Activated naive CD8-positive, alpha-beta T cell treated with anti-CD3 and anti-CD28 coated beads, Interleukin-2, amount 50 U/mL, for 24 hours (primary cell): ENCODE measurements around the gene RNF112.
A peak's percentile ranks its signal among the peaks of the same experiment; 100 is the strongest.
"Not testable (repeated sequence)": the region's sequence is repeated elsewhere in the genome, so short reads cannot be mapped to it uniquely, and the experiment has no call there.

Experiments used
- ATAC-seq: fragments of 150-1000 bp; cut with Tn5 transposase; one replicate; pipeline ENCODE4 v1.10.0; 2021
- DNase-seq: peaks from one replicate; pipeline ENCODE4 v3.0.0; 2021
- H3K27ac Mint-ChIP-seq: one replicate; pipeline ENCODE4 v1.8.0; 2021; ENCODE audit warnings: mild to moderate bottlenecking, mixed read lengths
- H3K27me3 Mint-ChIP-seq: one replicate; pipeline ENCODE4 v1.8.0; 2021; ENCODE audit warnings: mixed read lengths
- H3K36me3 Mint-ChIP-seq: one replicate; pipeline ENCODE4 v1.8.0; 2021; ENCODE audit warnings: low read depth, mixed read lengths
- H3K4me1 Mint-ChIP-seq: one replicate; pipeline ENCODE4 v1.8.0; 2021; ENCODE audit warnings: mixed read lengths
- H3K4me3 Mint-ChIP-seq: one replicate; pipeline ENCODE4 v1.8.0; 2021; ENCODE audit warnings: mild to moderate bottlenecking, moderate library complexity, mixed read lengths
- H3K9me3 Mint-ChIP-seq: one replicate; pipeline ENCODE4 v1.8.0; 2021; ENCODE audit warnings: mixed read lengths

The RNF112 gene

GRCh38 chr17:19431691-19432090 lies 20.7 kb downstream of the RNF112 start:
- peaks cover 3% of the 10 kb centered on the region for H3K27me3 Mint-ChIP-seq
- H3K27ac Mint-ChIP-seq = no peak overlapping the region

GRCh38 chr17:19433255-19433654 lies 22.2 kb downstream of the RNF112 start:
- Mint-ChIP-seq H3K27ac (no peak overlapping the region), H3K27me3 (peaks cover 3% of the 10 kb centered on the region)

More at GRCh38 chr17:19431691-19432090, 20.7 kb downstream of the RNF112 start:
- Mint-ChIP-seq H3K9me3 (no peaks in the 10 kb centered on the region), H3K4me3 (no peak overlapping the region), H3K36me3 (no peaks in the 10 kb centered on the region), H3K4me1 (no peaks in the 10 kb centered on the region)
- no peak for DNase-seq
- ATAC-seq = no peak

GRCh38 chr17:19433727-19434340 lies 22.8 kb downstream of the RNF112 start:
- H3K4me3 Mint-ChIP-seq = no peak overlapping the region
- no peaks in the 10 kb centered on the region for H3K4me1 Mint-ChIP-seq
- H3K27ac Mint-ChIP-seq = no peak overlapping the region
- H3K36me3 Mint-ChIP-seq = no peaks in the 10 kb centered on the region
- ATAC-seq (no peak), DNase-seq (no peak)
- H3K27me3 Mint-ChIP-seq = peaks cover 3% of the 10 kb centered on the region
- H3K9me3 Mint-ChIP-seq = no peaks in the 10 kb centered on the region

More at GRCh38 chr17:19433255-19433654, 22.2 kb downstream of the RNF112 start:
- H3K9me3 Mint-ChIP-seq = no peaks in the 10 kb centered on the region
- no peak for ATAC-seq
- no peak overlapping the region for H3K4me3 Mint-ChIP-seq
- no peak for DNase-seq
- no peaks in the 10 kb centered on the region for H3K36me3 Mint-ChIP-seq
- H3K4me1 Mint-ChIP-seq = no peaks in the 10 kb centered on the region

DNA sequence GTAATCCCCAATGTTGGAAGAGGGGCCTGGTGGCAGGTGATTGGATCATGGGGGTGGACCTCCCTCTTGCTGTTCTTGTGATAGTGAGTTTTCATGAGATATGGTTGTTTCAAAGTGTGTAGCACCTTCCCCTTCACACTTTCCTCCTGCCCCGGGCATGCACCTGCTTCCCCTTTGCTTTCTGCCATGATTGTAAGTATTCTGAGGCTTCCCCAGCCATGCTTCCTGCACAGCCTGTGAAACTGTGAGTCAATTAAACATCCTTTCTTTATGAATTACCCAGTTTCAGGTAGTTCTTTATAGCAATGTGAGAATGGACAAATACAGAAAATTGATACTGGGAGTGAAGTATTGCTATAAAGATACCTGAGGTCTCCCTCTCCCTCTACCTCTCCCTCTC lies 29.4 kb downstream of the RNF112 start:
- no peak for ATAC-seq
- no peak for DNase-seq
- Mint-ChIP-seq H3K4me3 (no peak overlapping the region), H3K27me3 (peaks cover 5% of the 10 kb centered on the region), H3K36me3 (no peaks in the 10 kb centered on the region), H3K9me3 (peaks cover 4% of the 10 kb centered on the region), H3K4me1 (peaks cover 2% of the 10 kb centered on the region), H3K27ac (no peak overlapping the region)

DNA sequence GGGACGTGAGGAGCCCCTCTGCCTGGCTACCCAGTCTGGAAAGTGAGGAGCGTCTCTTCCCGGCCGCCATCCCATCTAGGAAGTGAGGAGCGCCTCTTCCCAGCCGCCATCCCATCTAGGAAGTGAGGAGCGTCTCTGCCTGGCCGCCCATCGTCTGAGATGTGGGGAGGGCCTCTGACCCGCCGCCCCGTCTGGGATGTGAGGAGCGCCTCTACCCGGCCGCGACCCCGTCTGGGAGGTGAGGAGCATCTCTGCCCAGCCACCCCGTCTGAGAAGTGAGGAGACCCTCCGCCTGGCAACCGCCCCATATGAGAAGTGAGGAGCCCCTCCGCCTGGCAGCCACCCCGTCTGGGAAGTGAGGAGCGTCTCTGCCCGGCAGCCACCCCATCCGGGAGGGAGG lies 30.3 kb downstream of the RNF112 start:
- not testable (repeated sequence) for H3K4me3 Mint-ChIP-seq, ATAC-seq, H3K4me1 Mint-ChIP-seq, DNase-seq, H3K9me3 Mint-ChIP-seq, H3K27me3 Mint-ChIP-seq, H3K27ac Mint-ChIP-seq, H3K36me3 Mint-ChIP-seq

DNA sequence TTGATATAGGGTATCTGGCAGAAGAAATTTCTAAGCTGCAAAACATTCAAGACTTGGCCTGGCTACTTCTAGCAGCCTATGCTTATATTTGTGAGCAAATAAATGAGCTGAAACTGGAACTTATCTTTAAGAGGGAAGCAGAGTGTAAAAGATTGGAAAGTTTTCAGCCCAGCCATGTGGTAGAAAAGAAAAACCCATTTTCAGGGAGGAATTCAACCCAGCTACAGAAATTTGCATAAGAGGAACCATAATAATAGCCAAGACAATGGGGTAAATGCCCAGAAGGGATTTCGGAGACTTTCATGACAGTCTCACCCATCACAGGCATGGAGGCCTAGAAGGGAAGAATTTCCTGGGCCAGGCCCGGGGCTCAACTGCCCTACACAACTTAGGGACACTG lies 31.7 kb downstream of the RNF112 start:
- peaks cover 5% of the 10 kb centered on the region for H3K27me3 Mint-ChIP-seq
- no peak overlapping the region for H3K27ac Mint-ChIP-seq
- H3K9me3 Mint-ChIP-seq = peaks cover 4% of the 10 kb centered on the region
- no peak for DNase-seq
- H3K4me3 Mint-ChIP-seq = no peak overlapping the region
- peaks cover 2% of the 10 kb centered on the region for H3K4me1 Mint-ChIP-seq
- peaks cover 2% of the 10 kb centered on the region for H3K36me3 Mint-ChIP-seq
- ATAC-seq = no peak

DNA sequence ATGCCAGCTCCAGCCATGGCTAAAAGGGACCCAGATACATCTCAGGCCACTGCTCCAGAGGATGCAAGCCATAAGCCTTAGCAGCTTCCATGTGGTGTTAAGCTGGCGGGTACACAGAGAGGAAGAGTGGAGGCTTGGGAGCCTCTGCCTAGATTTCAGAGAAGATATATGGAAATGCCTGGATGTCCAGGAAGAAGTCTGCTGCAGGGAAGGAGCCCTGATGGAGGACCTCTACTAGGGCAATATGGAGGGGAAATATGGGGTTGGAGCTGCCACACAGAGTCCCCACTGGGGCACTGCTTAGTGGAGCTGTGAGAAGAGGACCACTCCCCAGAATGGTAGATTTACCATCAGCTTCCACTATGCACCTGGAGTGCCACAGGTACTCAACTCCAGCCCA lies 32.1 kb downstream of the RNF112 start:
- H3K9me3 Mint-ChIP-seq = peaks cover 4% of the 10 kb centered on the region
- peaks cover 2% of the 10 kb centered on the region for H3K4me1 Mint-ChIP-seq
- DNase-seq = no peak
- H3K27me3 Mint-ChIP-seq = peaks cover 5% of the 10 kb centered on the region
- ATAC-seq = no peak
- no peak overlapping the region for H3K4me3 Mint-ChIP-seq
- peaks cover 2% of the 10 kb centered on the region for H3K36me3 Mint-ChIP-seq
- H3K27ac Mint-ChIP-seq = no peak overlapping the region

DNA sequence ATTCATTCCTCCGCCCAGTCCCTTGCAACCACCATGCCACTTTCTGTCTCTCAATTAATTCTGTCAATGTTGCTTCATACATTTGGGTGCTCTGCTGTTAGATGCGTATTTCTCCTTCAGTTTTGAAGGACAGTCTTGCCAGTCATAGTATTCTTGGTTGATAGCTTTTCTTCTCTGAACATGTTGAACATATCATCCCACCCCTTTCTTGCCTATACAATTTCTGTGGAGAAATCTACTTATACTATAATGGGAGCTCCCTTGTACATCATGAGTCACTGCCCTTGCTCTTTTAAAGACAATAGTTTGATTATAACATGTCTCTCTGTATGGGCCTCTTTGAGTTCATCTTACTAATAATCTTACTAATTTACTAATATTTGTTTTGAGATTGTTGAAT lies 34.1 kb downstream of the RNF112 start:
- Mint-ChIP-seq H3K27me3 (peaks cover 3% of the 10 kb centered on the region), H3K4me1 (peaks cover 2% of the 10 kb centered on the region), H3K27ac (no peak overlapping the region)

DNA sequence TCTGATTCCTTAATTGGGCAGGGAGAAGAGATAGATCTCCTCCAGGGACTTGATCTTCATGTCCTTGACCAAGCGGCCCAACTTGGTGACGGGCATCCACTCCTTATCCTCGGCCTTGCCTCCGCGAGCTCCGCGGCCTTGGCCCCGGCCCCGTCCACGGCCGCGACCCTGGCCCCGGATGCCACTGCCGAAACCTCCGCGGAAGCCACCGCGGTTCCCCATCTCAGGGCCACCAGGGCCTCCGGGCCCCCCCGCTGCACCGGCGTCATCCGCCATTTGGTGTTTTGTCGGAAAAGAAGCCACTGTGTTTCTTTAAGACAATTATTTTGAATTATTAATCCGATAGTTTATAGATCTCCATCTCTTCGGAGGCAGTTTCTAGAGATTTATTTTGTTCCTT lies 35.5 kb downstream of the RNF112 start:
- H3K36me3 Mint-ChIP-seq, H3K27me3 Mint-ChIP-seq, H3K4me3 Mint-ChIP-seq, H3K9me3 Mint-ChIP-seq, H3K4me1 Mint-ChIP-seq, H3K27ac Mint-ChIP-seq, ATAC-seq, DNase-seq: not testable (repeated sequence)

More for the DNA sequence above, 34.1 kb downstream of the RNF112 start:
- Mint-ChIP-seq H3K9me3 (peaks cover 4% of the 10 kb centered on the region), H3K36me3 (peaks cover 2% of the 10 kb centered on the region), H3K4me3 (no peak overlapping the region)
- DNase-seq (no peak), ATAC-seq (no peak)

GRCh38 chr17:19447085-19447583 lies 36.1 kb downstream of the RNF112 start:
- H3K4me1 Mint-ChIP-seq = no peaks in the 10 kb centered on the region
- H3K9me3 Mint-ChIP-seq = peaks cover 4% of the 10 kb centered on the region
- H3K4me3 Mint-ChIP-seq = no peak overlapping the region
- DNase-seq = peak; percentile 69
- H3K27me3 Mint-ChIP-seq = peaks cover 4% of the 10 kb centered on the region
- peaks cover 2% of the 10 kb centered on the region for H3K36me3 Mint-ChIP-seq
- no peak overlapping the region for H3K27ac Mint-ChIP-seq
- ATAC-seq = no peak

DNA sequence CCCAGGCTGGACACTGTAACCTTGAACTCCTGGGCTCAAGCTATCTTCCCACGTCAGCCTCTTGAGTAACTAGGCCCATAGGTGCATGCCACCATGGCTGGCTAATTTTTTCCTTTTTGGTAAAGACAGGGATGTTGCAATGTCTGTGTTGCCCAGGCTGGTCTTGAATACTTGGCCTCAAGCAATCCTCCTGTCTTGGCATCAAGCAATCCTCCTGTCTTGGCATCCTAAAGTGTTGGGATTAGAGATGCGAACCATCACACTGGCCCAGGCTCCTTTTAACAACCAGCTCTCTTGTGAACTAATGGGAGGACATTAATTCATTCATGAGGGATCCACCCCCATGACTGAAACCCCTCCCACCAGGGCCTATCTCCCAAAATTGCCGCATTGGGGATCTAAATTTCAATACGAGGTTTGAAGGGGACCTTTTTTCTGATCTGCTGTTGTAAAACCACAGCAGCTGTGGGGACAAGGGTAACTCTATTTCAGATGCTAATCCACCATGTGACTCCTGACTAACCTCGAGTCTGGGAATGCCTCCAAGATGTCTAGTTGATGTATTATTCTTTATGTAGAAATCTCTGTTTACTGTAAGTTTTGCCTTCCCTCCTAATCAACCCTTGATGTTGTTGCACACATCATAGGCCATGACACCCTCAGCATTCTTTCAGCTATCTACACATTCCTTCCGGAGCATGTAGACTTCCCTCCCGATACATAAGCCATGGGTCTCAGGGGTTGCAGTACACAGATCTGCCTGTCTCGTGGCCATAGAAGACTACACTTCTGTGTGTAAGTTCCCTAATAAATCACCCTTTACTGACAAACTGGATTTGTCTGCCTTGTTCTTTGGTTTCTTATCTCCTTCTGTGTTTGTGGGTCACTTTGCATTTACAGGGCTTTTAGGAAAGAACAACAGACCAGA lies 37.6 kb downstream of the RNF112 start:
- peaks cover 4% of the 10 kb centered on the region for H3K27me3 Mint-ChIP-seq
- DNase-seq (no peak), ATAC-seq (no peak)
- H3K36me3 Mint-ChIP-seq = peaks cover 2% of the 10 kb centered on the region
- H3K9me3 Mint-ChIP-seq = peaks cover 4% of the 10 kb centered on the region
- no peaks in the 10 kb centered on the region for H3K4me1 Mint-ChIP-seq
- H3K27ac Mint-ChIP-seq = no peak overlapping the region
- no peak overlapping the region for H3K4me3 Mint-ChIP-seq

DNA sequence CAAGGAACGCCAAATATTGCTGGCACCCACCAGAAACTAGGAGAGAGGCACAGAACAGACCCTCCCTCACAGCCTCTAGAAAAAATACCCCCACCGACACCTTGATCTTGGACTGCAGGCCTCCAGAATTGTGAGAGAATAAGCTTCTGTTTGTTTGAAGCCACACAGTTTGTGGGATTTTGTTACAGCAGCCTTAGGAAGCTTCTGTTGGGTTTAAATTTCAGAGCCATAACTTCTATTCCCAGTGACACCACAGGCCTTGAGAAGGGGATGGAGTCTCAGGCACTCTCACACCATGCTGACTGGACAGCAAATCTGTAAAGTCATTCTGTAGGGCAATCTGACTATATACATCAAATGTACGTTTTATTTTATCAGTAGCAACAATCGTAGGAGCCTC lies 38.6 kb downstream of the RNF112 start:
- Mint-ChIP-seq H3K4me1 (no peaks in the 10 kb centered on the region), H3K27ac (no peak overlapping the region), H3K4me3 (no peak overlapping the region), H3K9me3 (peaks cover 4% of the 10 kb centered on the region), H3K27me3 (peaks cover 4% of the 10 kb centered on the region), H3K36me3 (peaks cover 2% of the 10 kb centered on the region)
- ATAC-seq = no peak
- no peak for DNase-seq

DNA sequence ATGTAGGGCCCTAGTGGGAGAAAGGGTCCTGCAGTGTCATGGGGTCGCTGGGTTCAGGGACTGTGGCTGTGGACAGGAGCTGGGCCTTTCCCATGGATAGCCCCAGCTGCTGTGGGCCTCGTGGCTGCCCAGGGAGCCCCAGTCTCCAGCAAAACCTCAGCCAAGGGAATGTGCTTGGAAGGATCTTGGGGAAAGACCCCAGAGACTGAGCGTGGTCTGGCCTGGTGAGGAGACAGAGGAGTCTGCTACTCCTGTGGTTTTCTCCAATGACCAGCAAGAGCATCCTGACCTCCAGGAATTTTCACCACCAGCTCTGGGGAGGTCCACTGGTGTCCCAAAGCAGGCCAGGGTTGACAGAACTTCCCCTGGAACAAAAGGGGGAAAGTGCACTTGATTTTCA lies 42.3 kb downstream of the RNF112 start:
- Mint-ChIP-seq H3K4me3 (no peak overlapping the region), H3K4me1 (peaks cover 3% of the 10 kb centered on the region), H3K27me3 (peaks cover 13% of the 10 kb centered on the region), H3K27ac (no peak overlapping the region), H3K36me3 (no peaks in the 10 kb centered on the region), H3K9me3 (no peaks in the 10 kb centered on the region)
- DNase-seq = no peak
- no peak for ATAC-seq

GRCh38 chr17:19454074-19454473 lies 43.0 kb downstream of the RNF112 start:
- no peak overlapping the region for H3K4me3 Mint-ChIP-seq
- DNase-seq = no peak
- H3K4me1 Mint-ChIP-seq = peaks cover 11% of the 10 kb centered on the region
- H3K36me3 Mint-ChIP-seq = no peaks in the 10 kb centered on the region
- no peaks in the 10 kb centered on the region for H3K9me3 Mint-ChIP-seq
- ATAC-seq = no peak
- H3K27me3 Mint-ChIP-seq = peaks cover 13% of the 10 kb centered on the region
- no peak overlapping the region for H3K27ac Mint-ChIP-seq
